ENCODE results near the gene PLA2G2C. TPM values are rescaled to one million over a fixed set of nuclear protein-coding genes. Genes with fewer than 3 reads are reported as not detected.

The PLA2G2C gene
- total and polyA plus RNA-seq, 2 of the 8 experiments (the other 6 are each of a cell fraction or from before 2014, with no cell fraction given) = not detected

GRCh38 chr1:20168564-20169491 lies 17.5 kb downstream of the PLA2G2C start (continued):
- TF ChIP-seq RNF2 (IDR thresholded peaks at IDR 0.05; ENCODE audit: borderline replicate concordance, low read depth, low read length, missing control alignments, poor library complexity, severe bottlenecking) = no peak
- TF ChIP-seq SRF (IDR thresholded peaks at IDR 0.05; ENCODE audit: low read depth, low read length) = no peak
- TF ChIP-seq KDM4A (IDR thresholded peaks at IDR 0.05; ENCODE audit: low read depth, low read length, severe bottlenecking) = no peak
- no peak for TF ChIP-seq JUN (IDR thresholded peaks at IDR 0.05; ENCODE audit: low read depth, low read length)
- no peak for TF ChIP-seq SIN3A (conservative IDR thresholded peaks at IDR 0.05 in 1 of 2, IDR thresholded peaks at IDR 0.05 in 1 of 2; ENCODE audit: low read depth in 1 of 2, low read length in 2 of 2)

All from H1 (cell line).